ENCODE measurements around the gene KRTAP20-3.

DNA sequence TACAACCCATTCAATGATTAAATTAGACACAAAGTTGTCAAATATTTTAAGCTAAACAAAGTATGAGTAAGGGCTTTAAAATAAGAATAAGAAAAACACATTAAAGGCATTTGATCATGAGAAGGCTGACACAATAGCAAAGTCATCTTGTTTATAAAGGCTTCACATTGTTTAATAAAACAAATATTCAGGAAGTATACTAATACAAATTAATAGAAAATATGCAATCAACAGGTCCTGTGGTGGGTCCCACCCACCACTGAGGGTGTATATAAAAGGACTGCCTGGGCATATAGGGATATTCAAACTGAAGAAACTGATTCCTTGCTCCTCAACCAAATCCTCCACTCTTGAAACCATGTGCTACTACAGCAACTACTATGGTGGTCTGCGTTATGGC, 7.8 kb upstream of the KRTAP20-3 start, which contains the start of gene KRTAP20-2:
- TF ChIP-seq, protein P1, sequence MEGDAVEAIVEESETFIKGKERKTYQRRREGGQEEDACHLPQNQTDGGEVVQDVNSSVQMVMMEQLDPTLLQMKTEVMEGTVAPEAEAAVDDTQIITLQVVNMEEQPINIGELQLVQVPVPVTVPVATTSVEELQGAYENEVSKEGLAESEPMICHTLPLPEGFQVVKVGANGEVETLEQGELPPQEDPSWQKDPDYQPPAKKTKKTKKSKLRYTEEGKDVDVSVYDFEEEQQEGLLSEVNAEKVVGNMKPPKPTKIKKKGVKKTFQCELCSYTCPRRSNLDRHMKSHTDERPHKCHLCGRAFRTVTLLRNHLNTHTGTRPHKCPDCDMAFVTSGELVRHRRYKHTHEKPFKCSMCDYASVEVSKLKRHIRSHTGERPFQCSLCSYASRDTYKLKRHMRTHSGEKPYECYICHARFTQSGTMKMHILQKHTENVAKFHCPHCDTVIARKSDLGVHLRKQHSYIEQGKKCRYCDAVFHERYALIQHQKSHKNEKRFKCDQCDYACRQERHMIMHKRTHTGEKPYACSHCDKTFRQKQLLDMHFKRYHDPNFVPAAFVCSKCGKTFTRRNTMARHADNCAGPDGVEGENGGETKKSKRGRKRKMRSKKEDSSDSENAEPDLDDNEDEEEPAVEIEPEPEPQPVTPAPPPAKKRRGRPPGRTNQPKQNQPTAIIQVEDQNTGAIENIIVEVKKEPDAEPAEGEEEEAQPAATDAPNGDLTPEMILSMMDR (IDR thresholded peaks at IDR 0.05; ENCODE audit: extremely low read depth in 1 of 2, insufficient read depth in 1 of 2, low read depth in 1 of 2, low read length in 2 of 2): no peak
- TF ChIP-seq POLR2A (IDR thresholded peaks at IDR 0.05; ENCODE audit: low read depth, low read length) (no peak), JUN (IDR thresholded peaks at IDR 0.05; ENCODE audit: borderline replicate concordance, insufficient read depth, insufficient read length, low read depth) (no peak)
